GM23338 (cell line): Measurements from ENCODE around the gene KIRREL3.

Experiments
- CTCF ChIP-seq, 2 experiments: fragments of 200-600 bp in 1 of 2; sonication (generic) in 1 of 2; conservative IDR thresholded peaks; 2 replicates each; pipeline versions ENCODE4 v1.5.1 to v1.6.1; 2016 to 2017; ENCODE audit warnings: antibody characterized with exemption in 2 of 2, low read depth in 2 of 2, mild to moderate bottlenecking in 2 of 2, moderate library complexity in 1 of 2
- ETS1 ChIP-seq: IDR thresholded peaks from 2 replicates; pipeline ENCODE4 v1.6.1; 2016; ENCODE audit warnings: antibody characterized with exemption
- EZH2 ChIP-seq: fragments of 200-600 bp; sonication (generic); IDR thresholded peaks from one replicate; pipeline ENCODE4 v1.8.0; 2017; ENCODE audit warnings: antibody characterized with exemption, mild to moderate bottlenecking, low read depth; ENCODE audit not compliant: unreplicated experiment
- EZH2phosphoT487 ChIP-seq: fragments of 200-600 bp; sonication (generic); IDR thresholded peaks from one replicate; pipeline ENCODE4 v1.8.1; 2018; ENCODE audit warnings: antibody characterized with exemption; ENCODE audit not compliant: unreplicated experiment
- JUNB ChIP-seq: IDR thresholded peaks from one replicate; pipeline ENCODE4 v1.6.1; 2016; ENCODE audit warnings: antibody characterized with exemption; ENCODE audit not compliant: unreplicated experiment
- POLR2AphosphoS5 ChIP-seq: IDR thresholded peaks from 2 replicates; pipeline ENCODE4 v1.6.1; 2016; ENCODE audit warnings: antibody characterized with exemption, low read depth
- REST ChIP-seq: IDR thresholded peaks from one replicate; pipeline ENCODE4 v1.6.1; 2018; ENCODE audit warnings: antibody characterized with exemption; ENCODE audit not compliant: unreplicated experiment
- ZNF114 ChIP-seq: fragments of 250-450 bp; sonication (Bioruptor Pico); IDR thresholded peaks from 2 replicates; pipeline ENCODE4 v1.5.0; 2020; ENCODE audit warnings: mild to moderate bottlenecking, moderate library complexity
- ZNF331 ChIP-seq: fragments of 250-450 bp; sonication (Bioruptor Pico); IDR thresholded peaks from 2 replicates; pipeline ENCODE4 v1.5.0; 2020; ENCODE audit warnings: low read depth, mild to moderate bottlenecking, moderate library complexity

- TF ChIP-seq CTCF (conservative IDR thresholded peaks at IDR 0.05; ENCODE audit: low read depth in 2 of 2) (no peak), REST (no peak), ZNF331 (CRISPR knock-in tag) (no peak), EZH2 (no peak), POLR2AphosphoS5 (no peak), JUNB (no peak), EZH2phosphoT487 (no peak), ETS1 (no peak), ZNF114 (CRISPR knock-in tag) (no peak)
These were observed 606.5 kb downstream of the KIRREL3 start for GRCh38 chr11:126394036-126394435.
